ENCODE data around the gene LRR1.
"Not testable (repeated sequence)": the region's sequence is repeated elsewhere in the genome, so short reads cannot be mapped to it uniquely, and the experiment has no call there.

Gene LRR1

GRCh38 chr14:49633640-49634546 lies 35.2 kb downstream of the LRR1 start:
- peak; percentile 77 to 85 for ATAC-seq

GRCh38 chr14:49634547-49635334 lies 36.0 kb downstream of the LRR1 start, which contains the start of gene DNAAF2:
DNAAF2 (minus strand) TSS chr14:49635244; CDS start chr14:49635149, 95 bp downstream.
- peak; percentile 27 to 39 for ATAC-seq

GRCh38 chr14:49636866-49637265 lies 38.1 kb downstream of the LRR1 start:
- ATAC-seq = no peak

GRCh38 chr14:49637534-49638078 lies 38.9 kb downstream of the LRR1 start:
- no peak for ATAC-seq

- ATAC-seq = no peak
Observed at GRCh38 chr14:49640540-49641417, 42.0 kb downstream of the LRR1 start.

- ATAC-seq = no peak
Observed at GRCh38 chr14:49641697-49642129, 43.0 kb downstream of the LRR1 start.

GRCh38 chr14:49642163-49642562 lies 43.4 kb downstream of the LRR1 start:
- no peak for ATAC-seq

GRCh38 chr14:49653508-49653907 lies 54.8 kb downstream of the LRR1 start:
- no peak for ATAC-seq

- ATAC-seq = no peak
Observed at GRCh38 chr14:49654511-49654910, 55.8 kb downstream of the LRR1 start.

GRCh38 chr14:49657500-49657899 lies 58.8 kb downstream of the LRR1 start:
- not testable (repeated sequence) for ATAC-seq

- no peak for ATAC-seq
Observed at GRCh38 chr14:49659526-49660455, 61.1 kb downstream of the LRR1 start.

All from activated CD4-positive, CD25-positive, alpha-beta regulatory T cell treated with anti-CD3 and anti-CD28 coated beads, Interleukin-2, amount 50 U/mL, for 24 hours (primary cell).